RWPE2 (cell line): Measurements from ENCODE around the gene LMNTD1.

Source experiments
- ATAC-seq: fragments of 200-7000 bp; cut with Tn5 transposase; 3 replicates; pipeline ENCODE4 v1.9.1; 2021; ENCODE audit warnings: low read depth
- DNase-seq: peaks from one replicate; pipeline ENCODE4 v3.0.0-alpha.2; 2020; ENCODE audit warnings: low spot score
- H3K27ac ChIP-seq: fragments of 450-650 bp; 2 replicates; pipeline ENCODE4 v1.5.1; 2017; ENCODE audit warnings: mild to moderate bottlenecking; ENCODE audit not compliant: poor library complexity, severe bottlenecking
- H3K27me3 ChIP-seq: fragments of 250-450 bp; sonication (Bioruptor Pico); 2 replicates; pipeline ENCODE4 v1.5.1; 2021; ENCODE audit warnings: mild to moderate bottlenecking, moderate library complexity; ENCODE audit not compliant: insufficient read depth, poor library complexity, severe bottlenecking
- H3K36me3 ChIP-seq: fragments of 250-450 bp; sonication (Bioruptor Pico); 2 replicates; pipeline ENCODE4 v1.5.1; 2020; ENCODE audit warnings: low read depth, mild to moderate bottlenecking, moderate library complexity
- H3K4me1 ChIP-seq: fragments of 250-450 bp; sonication (Bioruptor Pico); 2 replicates; pipeline ENCODE4 v1.5.1; 2021; ENCODE audit warnings: mild to moderate bottlenecking, moderate library complexity; ENCODE audit not compliant: insufficient read depth, poor library complexity, severe bottlenecking
- H3K4me3 ChIP-seq: fragments of 250-450 bp; sonication (Bioruptor Pico); 2 replicates; pipeline ENCODE4 v1.5.1; 2021; ENCODE audit warnings: mild to moderate bottlenecking, moderate library complexity; ENCODE audit not compliant: severe bottlenecking
- H3K9me3 ChIP-seq: fragments of 250-450 bp; sonication (Bioruptor Pico); 2 replicates; pipeline ENCODE4 v1.5.1; 2021; ENCODE audit warnings: mild to moderate bottlenecking, moderate library complexity; ENCODE audit not compliant: severe bottlenecking
- TF ChIP-seq, protein P1 (sequence below): fragments of 450-650 bp; IDR thresholded peaks from one replicate; pipeline ENCODE4 v1.5.1; 2017; ENCODE audit warnings: mild to moderate bottlenecking, moderate library complexity; ENCODE audit not compliant: poor library complexity, severe bottlenecking

Gene LMNTD1

DNA sequence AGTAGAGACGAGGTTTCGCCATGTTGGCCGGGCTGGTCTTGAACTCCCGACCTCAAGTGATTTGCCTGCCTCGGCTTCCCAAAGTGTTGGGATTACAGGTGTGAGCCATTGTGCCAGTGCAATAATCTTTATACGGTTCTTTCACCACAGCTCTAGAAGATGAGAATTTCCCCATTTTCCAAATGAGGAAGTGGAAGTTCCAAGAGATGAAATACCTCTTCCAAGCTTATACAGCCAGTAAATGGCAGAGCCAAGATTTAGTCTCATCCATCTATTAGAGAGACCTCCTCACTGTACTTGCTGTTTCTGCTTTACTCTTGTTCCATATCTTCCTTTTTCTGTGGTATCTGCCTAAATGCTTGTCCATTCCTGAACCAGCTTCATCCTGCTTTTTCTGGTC, 3.1 kb upstream of the LMNTD1 start:
- no peak overlapping the region for H3K4me3 ChIP-seq
- H3K27me3 ChIP-seq: no peaks in the 10 kb centered on the region
- DNase-seq: no peak
- H3K9me3 ChIP-seq: no peaks in the 10 kb centered on the region
- H3K4me1 ChIP-seq: no peaks in the 10 kb centered on the region
- TF ChIP-seq, protein P1, sequence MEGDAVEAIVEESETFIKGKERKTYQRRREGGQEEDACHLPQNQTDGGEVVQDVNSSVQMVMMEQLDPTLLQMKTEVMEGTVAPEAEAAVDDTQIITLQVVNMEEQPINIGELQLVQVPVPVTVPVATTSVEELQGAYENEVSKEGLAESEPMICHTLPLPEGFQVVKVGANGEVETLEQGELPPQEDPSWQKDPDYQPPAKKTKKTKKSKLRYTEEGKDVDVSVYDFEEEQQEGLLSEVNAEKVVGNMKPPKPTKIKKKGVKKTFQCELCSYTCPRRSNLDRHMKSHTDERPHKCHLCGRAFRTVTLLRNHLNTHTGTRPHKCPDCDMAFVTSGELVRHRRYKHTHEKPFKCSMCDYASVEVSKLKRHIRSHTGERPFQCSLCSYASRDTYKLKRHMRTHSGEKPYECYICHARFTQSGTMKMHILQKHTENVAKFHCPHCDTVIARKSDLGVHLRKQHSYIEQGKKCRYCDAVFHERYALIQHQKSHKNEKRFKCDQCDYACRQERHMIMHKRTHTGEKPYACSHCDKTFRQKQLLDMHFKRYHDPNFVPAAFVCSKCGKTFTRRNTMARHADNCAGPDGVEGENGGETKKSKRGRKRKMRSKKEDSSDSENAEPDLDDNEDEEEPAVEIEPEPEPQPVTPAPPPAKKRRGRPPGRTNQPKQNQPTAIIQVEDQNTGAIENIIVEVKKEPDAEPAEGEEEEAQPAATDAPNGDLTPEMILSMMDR: no peak
- ATAC-seq: no peak
- H3K27ac ChIP-seq: no peak overlapping the region
- no peaks in the 10 kb centered on the region for H3K36me3 ChIP-seq

DNA sequence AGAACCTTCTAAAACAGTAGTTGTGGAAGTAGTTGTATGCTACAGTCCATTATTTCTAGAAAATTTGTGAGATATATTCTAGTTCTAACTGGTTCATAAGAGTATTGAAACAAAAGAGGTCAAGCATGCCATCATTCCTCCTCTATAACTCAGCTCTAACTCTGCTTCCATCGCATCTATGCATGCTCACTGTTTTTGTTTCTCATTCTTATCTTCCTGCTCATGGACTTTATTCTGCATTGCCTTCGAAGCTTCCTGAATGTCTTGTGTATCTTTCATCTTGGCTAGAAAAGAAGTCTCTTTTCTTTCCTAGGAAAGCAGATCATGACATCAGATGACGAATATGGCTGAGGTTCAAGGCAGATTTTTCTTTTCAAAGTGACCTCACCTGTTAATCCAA, 402 bp downstream of the LMNTD1 start:
- DNase-seq (no peak), ATAC-seq (no peak)
- TF ChIP-seq, protein P1: no peak
- Histone ChIP-seq H3K4me1 (no peaks in the 10 kb centered on the region), H3K9me3 (no peaks in the 10 kb centered on the region), H3K36me3 (no peaks in the 10 kb centered on the region), H3K27me3 (no peaks in the 10 kb centered on the region), H3K4me3 (no peak overlapping the region), H3K27ac (no peak overlapping the region)

DNA sequence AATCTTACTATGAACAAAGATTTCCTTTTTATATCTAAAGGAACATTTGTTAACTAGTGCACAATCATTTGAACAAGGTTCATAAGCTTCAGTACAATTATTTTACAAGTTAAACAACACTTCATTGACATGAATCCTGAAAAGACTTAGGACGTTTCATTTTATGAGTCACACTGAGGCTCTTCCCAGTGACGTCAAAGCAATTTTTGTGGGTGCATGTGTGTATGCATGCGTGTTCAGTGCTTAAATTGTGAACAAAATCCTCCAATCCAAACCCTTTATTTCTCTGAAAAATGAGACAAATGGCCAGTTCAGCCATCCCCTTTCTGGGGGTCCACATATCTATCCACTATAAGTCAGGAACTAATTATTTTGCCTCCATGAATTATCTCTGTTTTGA, 2.9 kb downstream of the LMNTD1 start:
- H3K4me3 ChIP-seq: no peak overlapping the region
- TF ChIP-seq, protein P1: no peak
- no peaks in the 10 kb centered on the region for H3K27me3 ChIP-seq
- H3K9me3 ChIP-seq: no peaks in the 10 kb centered on the region
- DNase-seq: no peak
- no peaks in the 10 kb centered on the region for H3K4me1 ChIP-seq
- no peak for ATAC-seq
- no peak overlapping the region for H3K27ac ChIP-seq
- no peaks in the 10 kb centered on the region for H3K36me3 ChIP-seq

DNA sequence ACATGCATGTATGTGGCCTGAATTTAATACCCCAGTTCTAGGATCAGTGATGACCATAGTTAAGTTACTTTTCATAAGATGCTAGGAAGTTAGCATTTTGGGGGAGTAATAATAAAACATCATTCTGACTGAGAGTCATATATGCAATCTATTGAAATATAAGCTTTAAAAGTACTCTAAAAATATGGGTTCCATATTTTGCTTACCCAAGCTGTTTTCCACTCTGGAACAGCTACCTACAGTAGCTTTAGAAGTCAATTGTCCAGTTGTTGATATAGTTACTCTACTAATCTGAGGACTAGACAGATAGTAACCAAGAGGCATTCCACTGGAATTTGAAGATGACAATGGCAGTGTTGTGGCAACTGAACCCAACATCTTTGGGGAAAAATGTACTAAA, 4.0 kb downstream of the LMNTD1 start:
- Histone ChIP-seq H3K4me3 (no peak overlapping the region), H3K9me3 (no peaks in the 10 kb centered on the region), H3K36me3 (no peaks in the 10 kb centered on the region), H3K4me1 (no peaks in the 10 kb centered on the region), H3K27me3 (no peaks in the 10 kb centered on the region), H3K27ac (no peak overlapping the region)
- TF ChIP-seq, protein P1: no peak
- DNase-seq: no peak
- no peak for ATAC-seq

DNA sequence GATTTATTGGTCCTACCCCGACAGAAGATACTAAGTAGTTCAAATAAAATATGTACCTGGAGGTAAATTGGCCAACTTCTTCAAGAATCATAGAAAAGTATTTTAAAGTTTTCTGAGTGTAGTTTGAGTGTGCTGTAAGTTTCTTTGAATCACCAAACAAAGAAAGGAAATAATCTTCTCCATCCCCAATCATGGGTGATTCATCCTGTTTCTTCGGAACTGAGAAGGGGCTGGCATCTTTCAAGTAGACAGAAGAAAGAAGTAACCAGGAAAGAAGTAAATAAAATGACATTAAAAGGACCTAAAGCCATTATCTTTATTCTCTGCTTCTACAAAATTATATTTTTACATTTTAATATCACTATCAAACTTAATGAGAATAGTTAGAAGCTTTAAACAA, 6.8 kb downstream of the LMNTD1 start:
- Histone ChIP-seq H3K27ac (no peak overlapping the region), H3K4me1 (no peaks in the 10 kb centered on the region), H3K4me3 (no peak overlapping the region), H3K9me3 (no peaks in the 10 kb centered on the region), H3K27me3 (no peaks in the 10 kb centered on the region), H3K36me3 (no peaks in the 10 kb centered on the region)
- TF ChIP-seq, protein P1: no peak
- ATAC-seq (no peak), DNase-seq (no peak)
